ENCODE results near the gene ZNF783.
"Not testable (repeated sequence)": the region's sequence is repeated elsewhere in the genome, so short reads cannot be mapped to it uniquely, and the experiment has no call there.

ZNF783 gene

GRCh38 chr7:149306854-149307253 is 44.9 kb downstream of the ZNF783 start:
- DNase-seq, result no peak

- no peak for DNase-seq
Observed at GRCh38 chr7:149307775-149308501, 45.9 kb downstream of the ZNF783 start.

- peak; percentile 53 for DNase-seq
Observed at GRCh38 chr7:149310113-149310836, 48.3 kb downstream of the ZNF783 start.

GRCh38 chr7:149310990-149311573 is 49.1 kb downstream of the ZNF783 start:
- DNase-seq, result no peak

GRCh38 chr7:149313981-149314380 is 52.0 kb downstream of the ZNF783 start:
- DNase-seq, result no peak

- no peak for DNase-seq
Observed at GRCh38 chr7:149316606-149317005, 54.6 kb downstream of the ZNF783 start.

GRCh38 chr7:149317496-149317895 is 55.5 kb downstream of the ZNF783 start:
- DNase-seq, result no peak

GRCh38 chr7:149317986-149318672 is 56.1 kb downstream of the ZNF783 start:
- no peak for DNase-seq

- no peak for DNase-seq
Observed at GRCh38 chr7:149319376-149319775, 57.4 kb downstream of the ZNF783 start.

GRCh38 chr7:149320313-149321124 is 58.5 kb downstream of the ZNF783 start:
- DNase-seq, result no peak

- not testable (repeated sequence) for DNase-seq
Observed at GRCh38 chr7:149321125-149321905, 59.3 kb downstream of the ZNF783 start.

- no peak for DNase-seq
Observed at GRCh38 chr7:149321978-149322541, 60.1 kb downstream of the ZNF783 start.

GRCh38 chr7:149322737-149323136 is 60.7 kb downstream of the ZNF783 start:
- no peak for DNase-seq

- DNase-seq, result no peak
Observed at GRCh38 chr7:149325248-149325647, 63.3 kb downstream of the ZNF783 start.

GRCh38 chr7:149329265-149329664 is 67.3 kb downstream of the ZNF783 start:
- no peak for DNase-seq

- no peak for DNase-seq
Observed at GRCh38 chr7:149329766-149330334, 67.9 kb downstream of the ZNF783 start.

- no peak for DNase-seq
Observed at GRCh38 chr7:149330914-149331567, 69.0 kb downstream of the ZNF783 start.

GRCh38 chr7:149332602-149333320 is 70.8 kb downstream of the ZNF783 start:
- not testable (repeated sequence) for DNase-seq

GRCh38 chr7:149333321-149333717 is 71.3 kb downstream of the ZNF783 start:
- DNase-seq, result no peak

GRCh38 chr7:149334219-149334618 is 72.2 kb downstream of the ZNF783 start:
- no peak for DNase-seq

Data from GF-D8 (cell line).